Esophagus muscularis mucosa (tissue), 4 donors: ENCODE data around the gene FJX1. TPM values are rescaled to one million over a fixed set of nuclear protein-coding genes. Genes with fewer than 3 reads are reported as not detected.

Experiments
- DNase-seq: peaks from one replicate; pipeline ENCODE4 v3.0.0-alpha.2; 2017; ENCODE audit errors: extremely low spot score
- H3K27ac ChIP-seq, 4 donors: fragments of 200-600 bp; sonication (generic); replicated peaks in 1 of 4; 1 replicate in 3 of 4; 2 replicates in 1 of 4; pipeline ENCODE4 v1.5.1; 2016 to 2019; ENCODE audit warnings: mild to moderate bottlenecking in 1 of 4
- H3K27me3 ChIP-seq, 4 donors: fragments of 200-600 bp; sonication (generic); one replicate each; pipeline versions ENCODE4 v1.5.1 to v1.6.0; 2016 to 2019
- H3K36me3 ChIP-seq, 4 donors: fragments of 200-600 bp; sonication (generic); one replicate each; pipeline ENCODE4 v1.5.1; 2016 to 2019
- H3K4me1 ChIP-seq, 4 donors: fragments of 200-600 bp; sonication (generic); one replicate each; pipeline ENCODE4 v1.5.1; 2016 to 2019
- H3K4me3 ChIP-seq, 4 donors: fragments of 200-600 bp; sonication (generic); 1 replicate in 2 of 4; 2 replicates in 2 of 4; pipeline ENCODE4 v1.5.1; 2016 to 2019; ENCODE audit warnings: mild to moderate bottlenecking in 4 of 4, moderate library complexity in 1 of 4
- H3K9me3 ChIP-seq, 4 donors: fragments of 200-600 bp; sonication (generic); 1 replicate in 3 of 4; 2 replicates in 1 of 4; pipeline ENCODE4 v1.5.1; 2016 to 2019
- EP300 ChIP-seq: sonication (generic); formaldehyde crosslinking; IDR thresholded peaks from one replicate; pipeline ENCODE4 v1.6.1; 2017; ENCODE audit warnings: antibody characterized with exemption
- POLR2A ChIP-seq: fragments of 450-650 bp; IDR thresholded peaks from one replicate; pipeline ENCODE4 v1.6.1; 2017; ENCODE audit warnings: antibody characterized with exemption, moderate library complexity, mild to moderate bottlenecking, low read depth
- POLR2AphosphoS5 ChIP-seq, 2 donors: sonication (generic); formaldehyde crosslinking; IDR thresholded peaks; one replicate each; pipeline ENCODE4 v1.6.1; 2017; ENCODE audit warnings: antibody characterized with exemption in 2 of 2
- WGBS: methylation state at CpG from one replicate; pipeline ENCODE4 v1.1.5; 2018; 5-methylcytosine and 5-hydroxymethylcytosine counted together
- intact Hi-C: fragments of 100-400 bp; cut with DNase I; formaldehyde crosslinking; loops from one replicate; pipeline ENCODE4 v1.15.1; 2023
- total RNA-seq, 4 donors: library from RNA; depleted of rRNA; stranded (reverse); fragments of >200 nt; gene quantifications; one replicate each; pipeline versions ENCODE4 v1.1.0 to v1.2.1, GENCODE V29; 2016
- TF ChIP-seq, protein P1 (sequence below), 3 experiments: fragments of 200-600 bp in 2 of 3; fragments of 450-650 bp in 1 of 3; sonication (generic) in 2 of 3; IDR thresholded peaks; one replicate each; pipeline ENCODE4 v1.5.1; 2017 to 2019; ENCODE audit warnings: antibody characterized with exemption in 3 of 3, mild to moderate bottlenecking in 2 of 3, moderate library complexity in 1 of 3

The FJX1 gene
- total RNA-seq, 4 donors from 2014 or later, result 2.1 to 18.1 (median 6.5) TPM

DNA sequence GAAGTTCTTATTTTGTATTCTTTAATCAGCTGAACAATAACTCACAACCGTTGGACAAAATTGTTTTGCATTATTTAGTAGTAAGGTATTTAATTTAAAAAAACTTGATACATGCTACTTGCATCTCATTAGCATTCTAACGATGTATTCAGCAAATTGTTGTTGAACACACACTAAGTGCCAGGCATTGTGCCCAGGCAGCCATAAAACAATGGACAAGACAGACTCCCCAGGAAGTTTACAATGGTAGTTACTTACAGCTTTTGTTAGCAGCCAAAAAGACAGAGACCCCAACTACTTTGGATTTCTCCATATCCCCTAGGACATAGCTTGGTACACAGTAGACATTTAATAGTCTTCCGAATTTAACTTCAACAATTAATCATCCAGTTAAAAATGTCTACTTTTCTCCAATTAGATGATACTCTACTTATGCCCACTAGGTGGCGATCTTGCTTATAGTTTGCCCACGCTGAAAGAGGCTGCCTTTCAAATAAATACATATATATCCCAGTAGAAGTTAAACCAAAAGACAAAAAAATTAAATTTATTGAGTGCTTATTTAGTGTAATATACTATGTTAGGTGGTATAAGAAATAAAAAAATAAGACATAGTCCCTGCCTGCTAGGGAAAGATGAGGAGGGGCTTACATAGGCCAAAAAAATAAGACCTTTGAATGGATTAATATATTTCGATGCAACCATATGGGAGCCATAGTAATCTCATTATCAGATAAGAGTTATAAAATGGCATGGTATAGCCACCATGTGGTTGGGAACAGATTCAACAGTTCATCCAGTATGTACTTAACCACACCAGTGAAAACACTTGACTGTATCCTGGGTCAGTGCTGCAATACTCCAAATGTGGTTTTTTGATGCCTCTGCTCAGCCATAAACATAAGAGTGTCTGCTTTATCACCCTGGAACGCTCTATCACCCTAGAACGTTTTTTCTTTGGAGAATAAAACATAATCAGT lies 2.0 kb upstream of the FJX1 start:
- Histone ChIP-seq H3K27ac (no peak overlapping the region), H3K27me3 (peaks cover 0 to 23% (median 0%) of the 10 kb centered on the region in 4 donors), H3K36me3 (no peaks in the 10 kb centered on the region), H3K9me3 (no peaks in the 10 kb centered on the region), H3K4me1 (peaks cover 19 to 32% (median 30%) of the 10 kb centered on the region in 4 donors), H3K4me3 (no peak overlapping the region)
- TF ChIP-seq, protein P1, sequence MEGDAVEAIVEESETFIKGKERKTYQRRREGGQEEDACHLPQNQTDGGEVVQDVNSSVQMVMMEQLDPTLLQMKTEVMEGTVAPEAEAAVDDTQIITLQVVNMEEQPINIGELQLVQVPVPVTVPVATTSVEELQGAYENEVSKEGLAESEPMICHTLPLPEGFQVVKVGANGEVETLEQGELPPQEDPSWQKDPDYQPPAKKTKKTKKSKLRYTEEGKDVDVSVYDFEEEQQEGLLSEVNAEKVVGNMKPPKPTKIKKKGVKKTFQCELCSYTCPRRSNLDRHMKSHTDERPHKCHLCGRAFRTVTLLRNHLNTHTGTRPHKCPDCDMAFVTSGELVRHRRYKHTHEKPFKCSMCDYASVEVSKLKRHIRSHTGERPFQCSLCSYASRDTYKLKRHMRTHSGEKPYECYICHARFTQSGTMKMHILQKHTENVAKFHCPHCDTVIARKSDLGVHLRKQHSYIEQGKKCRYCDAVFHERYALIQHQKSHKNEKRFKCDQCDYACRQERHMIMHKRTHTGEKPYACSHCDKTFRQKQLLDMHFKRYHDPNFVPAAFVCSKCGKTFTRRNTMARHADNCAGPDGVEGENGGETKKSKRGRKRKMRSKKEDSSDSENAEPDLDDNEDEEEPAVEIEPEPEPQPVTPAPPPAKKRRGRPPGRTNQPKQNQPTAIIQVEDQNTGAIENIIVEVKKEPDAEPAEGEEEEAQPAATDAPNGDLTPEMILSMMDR (IDR thresholded peaks at IDR 0.05), result peak; percentile 72 to 75 (median 73)
- TF ChIP-seq POLR2AphosphoS5 (IDR thresholded peaks at IDR 0.05), result no peak
- TF ChIP-seq POLR2A, result no peak
- no peak for DNase-seq
- 29% methylated on average over 8 of the region's 8 CpGs for WGBS
- intact Hi-C loops, result loop anchor here (2.0 to 10.0 kb wide), 5 partner anchors 206 to 879 kb away; partner anchors contain the start of gene LDLRAD3

DNA sequence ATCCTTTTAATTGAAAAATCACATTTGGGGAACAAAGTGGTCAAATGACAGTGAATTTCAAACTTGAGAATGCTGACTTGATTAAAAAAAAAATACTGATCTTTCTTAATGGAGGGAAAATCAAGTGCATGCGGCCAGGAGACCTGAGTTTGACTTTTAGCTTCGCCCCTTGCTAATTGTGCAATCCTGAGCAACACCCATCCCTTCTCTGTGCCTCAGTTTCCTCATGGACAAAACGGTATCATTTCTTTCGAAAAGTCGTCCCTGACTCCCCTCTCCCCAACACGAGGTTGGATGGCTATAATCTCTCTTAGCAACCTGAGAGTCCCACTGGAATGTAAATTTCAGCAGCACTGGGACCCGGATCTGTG lies 959 bp upstream of the FJX1 start:
- H3K27ac ChIP-seq, result peak overlapping the region in 2 of 4 donors; percentile 25 to 83
- no peak for DNase-seq
- WGBS, result 62% methylated on average over 7 of the region's 7 CpGs
- H3K4me1 ChIP-seq, result peaks cover 19 to 32% (median 31%) of the 10 kb centered on the region in 4 donors
- TF ChIP-seq, protein P1 (IDR thresholded peaks at IDR 0.05), result no peak
- no peak for TF ChIP-seq POLR2AphosphoS5 (IDR thresholded peaks at IDR 0.05)
- no peak for TF ChIP-seq POLR2A
- TF ChIP-seq EP300, result no peak
- H3K4me3 ChIP-seq, result peak overlapping the region; percentile 58 to 77 (median 70)
- no peaks in the 10 kb centered on the region for H3K9me3 ChIP-seq
- peaks cover 0 to 27% (median 0%) of the 10 kb centered on the region in 4 donors for H3K27me3 ChIP-seq
- intact Hi-C loops, result loop anchor here (2.0 to 10.0 kb wide), 5 partner anchors 205 to 878 kb away; partner anchors contain the start of gene LDLRAD3
- no peaks in the 10 kb centered on the region for H3K36me3 ChIP-seq

DNA sequence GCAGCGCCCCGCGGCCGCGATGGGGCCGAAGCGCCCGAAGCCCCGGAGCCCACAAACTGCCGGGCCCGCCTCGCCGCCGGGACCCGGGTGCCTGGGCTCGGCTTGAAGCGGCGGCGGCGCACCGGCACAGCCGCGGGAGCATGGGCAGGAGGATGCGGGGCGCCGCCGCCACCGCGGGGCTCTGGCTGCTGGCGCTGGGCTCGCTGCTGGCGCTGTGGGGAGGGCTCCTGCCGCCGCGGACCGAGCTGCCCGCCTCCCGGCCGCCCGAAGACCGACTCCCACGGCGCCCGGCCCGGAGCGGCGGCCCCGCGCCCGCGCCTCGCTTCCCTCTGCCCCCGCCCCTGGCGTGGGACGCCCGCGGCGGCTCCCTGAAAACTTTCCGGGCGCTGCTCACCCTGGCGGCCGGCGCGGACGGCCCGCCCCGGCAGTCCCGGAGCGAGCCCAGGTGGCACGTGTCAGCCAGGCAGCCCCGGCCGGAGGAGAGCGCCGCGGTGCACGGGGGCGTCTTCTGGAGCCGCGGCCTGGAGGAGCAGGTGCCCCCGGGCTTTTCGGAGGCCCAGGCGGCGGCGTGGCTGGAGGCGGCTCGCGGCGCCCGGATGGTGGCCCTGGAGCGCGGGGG lies 346 bp downstream of the FJX1 start:
- DNase-seq, result no peak
- Histone ChIP-seq H3K9me3 (no peaks in the 10 kb centered on the region), H3K27me3 (peaks cover 0 to 27% (median 0%) of the 10 kb centered on the region in 4 donors), H3K4me1 (peaks cover 22 to 40% (median 36%) of the 10 kb centered on the region in 4 donors), H3K36me3 (no peaks in the 10 kb centered on the region), H3K4me3 (peak overlapping the region; percentile 58 to 77 (median 70)), H3K27ac (peak overlapping the region; percentile 73 to 83 (median 76))
- intact Hi-C loops, result loop anchor here (5.0 to 10.0 kb wide), 3 partner anchors 204 to 876 kb away; partner anchors contain the start of gene LDLRAD3
- no peak for TF ChIP-seq EP300
- no peak for TF ChIP-seq POLR2AphosphoS5 (IDR thresholded peaks at IDR 0.05)
- TF ChIP-seq, protein P1 (IDR thresholded peaks at IDR 0.05), result no peak
- TF ChIP-seq POLR2A, result no peak
- 0% methylated on average over 2 of the region's 91 CpGs for WGBS

DNA sequence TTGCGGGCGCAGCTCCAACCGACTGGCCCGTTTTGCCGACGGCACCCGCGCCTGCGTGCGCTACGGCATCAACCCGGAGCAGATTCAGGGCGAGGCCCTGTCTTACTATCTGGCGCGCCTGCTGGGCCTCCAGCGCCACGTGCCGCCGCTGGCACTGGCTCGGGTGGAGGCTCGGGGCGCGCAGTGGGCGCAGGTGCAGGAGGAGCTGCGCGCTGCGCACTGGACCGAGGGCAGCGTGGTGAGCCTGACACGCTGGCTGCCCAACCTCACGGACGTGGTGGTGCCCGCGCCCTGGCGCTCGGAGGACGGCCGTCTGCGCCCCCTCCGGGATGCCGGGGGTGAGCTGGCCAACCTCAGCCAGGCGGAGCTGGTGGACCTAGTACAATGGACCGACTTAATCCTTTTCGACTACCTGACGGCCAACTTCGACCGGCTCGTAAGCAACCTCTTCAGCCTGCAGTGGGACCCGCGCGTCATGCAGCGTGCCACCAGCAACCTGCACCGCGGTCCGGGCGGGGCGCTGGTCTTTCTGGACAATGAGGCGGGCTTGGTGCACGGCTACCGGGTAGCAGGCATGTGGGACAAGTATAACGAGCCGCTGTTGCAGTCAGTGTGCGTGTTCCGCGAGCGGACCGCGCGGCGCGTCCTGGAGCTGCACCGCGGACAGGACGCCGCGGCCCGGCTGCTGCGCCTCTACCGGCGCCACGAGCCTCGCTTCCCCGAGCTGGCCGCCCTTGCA lies 1.0 kb downstream of the FJX1 start:
- no peaks in the 10 kb centered on the region for H3K9me3 ChIP-seq
- no peaks in the 10 kb centered on the region for H3K36me3 ChIP-seq
- peak overlapping the region in 3 of 4 donors; percentile 73 to 83 (median 74) for H3K27ac ChIP-seq
- intact Hi-C loops, result loop anchor here (5.0 to 10.0 kb wide), 3 partner anchors 203 to 876 kb away; partner anchors contain the start of gene LDLRAD3
- H3K4me3 ChIP-seq, result peak overlapping the region; percentile 58 to 77 (median 70)
- no CpG with 5 or more reads among the region's 84 CpGs for WGBS
- TF ChIP-seq EP300, result no peak
- TF ChIP-seq, protein P1 (IDR thresholded peaks at IDR 0.05), result peak in 1 of 3 experiments; percentile 2
- no peak for DNase-seq
- peaks cover 0 to 24% (median 0%) of the 10 kb centered on the region in 4 donors for H3K27me3 ChIP-seq
- H3K4me1 ChIP-seq, result peaks cover 23 to 44% (median 37%) of the 10 kb centered on the region in 4 donors
